IMR-90 (cell line): ENCODE measurements around the gene CIITA. TPM values are rescaled to one million over a fixed set of nuclear protein-coding genes. Genes with fewer than 3 reads are reported as not detected.

Experiments
- ATAC-seq: fragments of 200-7000 bp; cut with Tn5 transposase; 2 replicates; pipeline ENCODE4 v1.9.1; 2020; ENCODE audit warnings: low read depth, mild to moderate bottlenecking, moderate library complexity
- BruUV-seq: library from RNA; stranded (reverse); fragments of 400-500 nt; replicated peaks from 2 replicates; lab custom pipeline; 2021; lab: Mats Ljungman, UMichigan
- CTCF ChIA-PET: fragments of 300-600 bp; formaldehyde crosslinking; extraction: SDS; loops from one replicate; lab custom pipeline; 2021; ENCODE audit warnings: antibody characterized with exemption; lab: Yijun Ruan, JAX
- POLR2A ChIA-PET: fragments of 300-600 bp; sonication (Branson Sonifier 250); formaldehyde crosslinking; loops from one replicate; lab custom pipeline; 2022; ENCODE audit warnings: antibody characterized with exemption; ENCODE audit not compliant: unreplicated experiment; lab: Charles Lee
- DNase-seq: peaks from one replicate; pipeline ENCODE4 v3.0.0; 2013
- H2AFZ ChIP-seq: replicated peaks from 2 replicates; pipeline ENCODE3; 2013; ENCODE audit warnings: low read length, mild to moderate bottlenecking; ENCODE audit not compliant: poor library complexity
- H2AK5ac ChIP-seq: 2 replicates; pipeline ENCODE4 v1.6.1; 2013; ENCODE audit warnings: low read depth, low read length, inconsistent platforms
- H2AK9ac ChIP-seq: replicated peaks from 2 replicates; pipeline ENCODE3; 2013; ENCODE audit warnings: mild to moderate bottlenecking, low read depth, low read length, moderate library complexity; ENCODE audit not compliant: poor library complexity
- H2BK120ac ChIP-seq: 2 replicates; pipeline ENCODE4 v1.6.1; 2013; ENCODE audit warnings: low read depth, low read length, inconsistent platforms
- H2BK15ac ChIP-seq: 3 replicates; pipeline ENCODE4 v1.6.1; 2013; ENCODE audit warnings: low read depth, low read length, inconsistent platforms
- H2BK20ac ChIP-seq: 2 replicates; pipeline ENCODE4 v1.6.1; 2013; ENCODE audit warnings: low read depth, mild to moderate bottlenecking, inconsistent platforms, low read length, moderate library complexity
- H2BK5ac ChIP-seq: 2 replicates; pipeline ENCODE4 v1.6.1; 2013; ENCODE audit warnings: mild to moderate bottlenecking, low read depth, low read length, inconsistent platforms; ENCODE audit not compliant: poor library complexity, severe bottlenecking
- H3K14ac ChIP-seq: replicated peaks from 2 replicates; pipeline ENCODE4 v1.6.1; 2013; ENCODE audit warnings: low read depth, low read length, inconsistent platforms
- H3K18ac ChIP-seq: 2 replicates; pipeline ENCODE4 v1.6.1; 2013; ENCODE audit warnings: low read depth, low read length, control low read depth
- H3K23ac ChIP-seq: 2 replicates; pipeline ENCODE4 v1.6.1; 2013; ENCODE audit warnings: low read depth, low read length, inconsistent platforms
- H3K27ac ChIP-seq: 2 replicates; pipeline ENCODE4 v1.5.1; 2013; ENCODE audit warnings: mild to moderate bottlenecking, control low read depth, low read length; ENCODE audit not compliant: insufficient read depth
- H3K27me3 ChIP-seq: 2 replicates; pipeline ENCODE4 v1.6.1; 2013; ENCODE audit warnings: low read length; ENCODE audit not compliant: control insufficient read depth, insufficient read depth
- H3K36me3 ChIP-seq: 2 replicates; pipeline ENCODE4 v1.6.1; 2013; ENCODE audit warnings: low read length, mixed read lengths; ENCODE audit not compliant: control insufficient read depth, insufficient read depth
- H3K4ac ChIP-seq: 2 replicates; pipeline ENCODE4 v1.6.1; 2013; ENCODE audit warnings: low read depth, low read length, inconsistent platforms
- H3K4me1 ChIP-seq: 2 replicates; pipeline ENCODE4 v1.6.1; 2013; ENCODE audit warnings: low read length, mixed read lengths; ENCODE audit not compliant: control insufficient read depth, insufficient read depth
- H3K4me2 ChIP-seq: 2 replicates; pipeline ENCODE4 v1.6.1; 2013; ENCODE audit warnings: low read depth, mild to moderate bottlenecking, control low read depth, low read length, moderate library complexity
- H3K4me3 ChIP-seq: 2 replicates; pipeline ENCODE4 v1.5.1; 2013; ENCODE audit warnings: low read depth, mild to moderate bottlenecking, control low read depth, low read length, moderate library complexity; ENCODE audit not compliant: insufficient read depth
- H3K56ac ChIP-seq: 2 replicates; pipeline ENCODE4 v1.6.1; 2013; ENCODE audit warnings: low read length, inconsistent platforms; ENCODE audit not compliant: insufficient read depth; ENCODE audit errors: extremely low read depth
- H3K79me1 ChIP-seq, 2 experiments: 2 replicates each; pipeline ENCODE4 v1.6.1; 2013; ENCODE audit warnings: low read length in 2 of 2, inconsistent platforms in 1 of 2, low read depth in 1 of 2
- H3K9ac ChIP-seq: 2 replicates; pipeline ENCODE4 v1.6.1; 2013; ENCODE audit warnings: low read depth, low read length, control low read depth
- H3K9me1 ChIP-seq: 2 replicates; pipeline ENCODE4 v1.6.1; 2013; ENCODE audit warnings: low read length, inconsistent platforms; ENCODE audit not compliant: insufficient read depth
- H3K9me3 ChIP-seq: 2 replicates; pipeline ENCODE4 v1.6.1; 2013; ENCODE audit warnings: low read length; ENCODE audit not compliant: control insufficient read depth, insufficient read depth
- H4K20me1 ChIP-seq: 2 replicates; pipeline ENCODE4 v1.6.1; 2013; ENCODE audit warnings: low read length, inconsistent platforms; ENCODE audit not compliant: insufficient read depth
- H4K5ac ChIP-seq: 2 replicates; pipeline ENCODE4 v1.6.1; 2013; ENCODE audit warnings: mild to moderate bottlenecking, low read depth, low read length, control low read depth
- H4K8ac ChIP-seq, 2 experiments: 2 replicates each; pipeline ENCODE4 v1.6.1; 2013; ENCODE audit warnings: low read depth in 2 of 2, low read length in 2 of 2, control low read depth in 1 of 2, inconsistent platforms in 1 of 2
- H4K91ac ChIP-seq: 2 replicates; pipeline ENCODE4 v1.6.1; 2013; ENCODE audit warnings: low read depth, low read length, inconsistent platforms; ENCODE audit not compliant: insufficient read depth
- BHLHE40 ChIP-seq: fragments of 150-350 bp; IDR thresholded peaks from 2 replicates; pipeline ENCODE4 v1.6.1; 2016; ENCODE audit warnings: mild to moderate bottlenecking, low read depth, low read length
- CEBPB ChIP-seq: IDR thresholded peaks from 2 replicates; pipeline ENCODE4 v1.6.1; 2012; ENCODE audit warnings: low read depth, low read length, improper control_type of control experiment
- CHD1 ChIP-seq: IDR thresholded peaks from 2 replicates; pipeline ENCODE4 v1.6.1; 2012; ENCODE audit warnings: low read depth, low read length, improper control_type of control experiment
- ELK1 ChIP-seq: fragments of 150-350 bp; IDR thresholded peaks from 2 replicates; pipeline ENCODE4 v1.6.1; 2016; ENCODE audit warnings: low read depth, mild to moderate bottlenecking, low read length, moderate library complexity, borderline replicate concordance
- FOS ChIP-seq: fragments of 150-350 bp; IDR thresholded peaks from 2 replicates; pipeline ENCODE4 v1.6.1; 2016; ENCODE audit warnings: low read depth, low read length
- MAFK ChIP-seq: IDR thresholded peaks from 2 replicates; pipeline ENCODE4 v1.6.1; 2012; ENCODE audit warnings: low read depth, low read length, improper control_type of control experiment
- MAZ ChIP-seq: IDR thresholded peaks from 2 replicates; pipeline ENCODE4 v1.6.1; 2012; ENCODE audit warnings: low read depth, mild to moderate bottlenecking, low read length, improper control_type of control experiment, moderate library complexity, borderline replicate concordance
- MXI1 ChIP-seq: IDR thresholded peaks from 2 replicates; pipeline ENCODE4 v1.6.1; 2012; ENCODE audit warnings: low read depth, mild to moderate bottlenecking, low read length, moderate library complexity, borderline replicate concordance
- NFE2L2 ChIP-seq: fragments of 150-350 bp; IDR thresholded peaks from 2 replicates; pipeline ENCODE4 v1.6.1; 2016; ENCODE audit warnings: low read depth, mild to moderate bottlenecking, low read length
- POLR2A ChIP-seq: IDR thresholded peaks from 2 replicates; pipeline ENCODE4 v1.6.1; 2012; ENCODE audit warnings: mild to moderate bottlenecking, low read depth, low read length
- RCOR1 ChIP-seq: IDR thresholded peaks from 2 replicates; pipeline ENCODE4 v1.6.1; 2012; ENCODE audit warnings: mild to moderate bottlenecking, low read length, improper control_type of control experiment; ENCODE audit not compliant: insufficient replicate concordance
- RFX5 ChIP-seq: IDR thresholded peaks from 2 replicates; pipeline ENCODE4 v1.8.0; 2012; ENCODE audit warnings: low read depth, mild to moderate bottlenecking, low read length, moderate library complexity
- SMC3 ChIP-seq: fragments of 150-350 bp; IDR thresholded peaks from 2 replicates; pipeline ENCODE4 v1.6.1; 2016; ENCODE audit warnings: low read depth, mild to moderate bottlenecking, antibody characterized with exemption, low read length, moderate library complexity
- USF2 ChIP-seq: fragments of 150-350 bp; IDR thresholded peaks from 2 replicates; pipeline ENCODE4 v1.6.1; 2017; ENCODE audit warnings: mild to moderate bottlenecking, antibody characterized with exemption, low read length, low read depth
- WGBS, 2 experiments: methylation state at CpG; one replicate each; pipeline versions ENCODE4 v1.1.5 to v1.1.7; 2013; ENCODE audit warnings: missing lambda C conversion rate in 2 of 2; ENCODE audit not compliant: insufficient read length in 1 of 2; ENCODE audit errors: extremely low coverage in 2 of 2; 5-methylcytosine and 5-hydroxymethylcytosine counted together
- dilution Hi-C: fragments of 300-500 bp; cut with HindIII; formaldehyde crosslinking; loops from one replicate; pipeline ENCODE4 v1.14.3; 2018; ENCODE audit warnings: low sequenced_read_pairs; ENCODE audit not compliant: unreplicated experiment
- in situ Hi-C: fragments of 300-500 bp; cut with MboI; formaldehyde crosslinking; loops from 3 replicates; pipeline ENCODE4 v1.14.3; 2019; ENCODE audit warnings: low sequenced_read_pairs, inconsistent platforms, mixed read lengths
- intact Hi-C: fragments of 100-400 bp; cut with micrococcal nuclease; formaldehyde crosslinking; loops from 2 replicates; pipeline ENCODE4 v1.10.0; 2022
- polyA plus RNA-seq, 3 experiments: library from polyadenylated mRNA; depleted of rRNA; stranded (reverse); fragments of >200 nt; gene quantifications; 2 replicates each; pipeline ENCODE4 v1.2.3, GENCODE V29; 2012; ENCODE audit warnings: low replicate concordance in 1 of 3
- total RNA-seq: library from RNA; depleted of rRNA; stranded (reverse); fragments of >200 nt; gene quantifications from 2 replicates; pipeline ENCODE4 v1.2.3, GENCODE V29; 2012

The CIITA gene
- total and polyA plus RNA-seq, 2 of the 4 experiments (the other 2 are of a cell fraction): 0.10 TPM; not detected in 1

GRCh38 chr16:10982465-10983150 is 105.6 kb downstream of the CIITA start (continued):
- TF ChIP-seq FOS: no peak

- in situ Hi-C loops (loop anchor here (10.0 kb wide), 1 partner anchor 112 kb away; no protein-coding TSS in a partner anchor), intact Hi-C loops (no loop called here), dilution Hi-C loops (no loop called here)
- no peaks in the 10 kb centered on the region for H3K27me3 ChIP-seq
- no peak overlapping the region for H2AK9ac ChIP-seq
- no peak overlapping the region for H3K56ac ChIP-seq
- 90% methylated on average over 6 of the region's 8 CpGs; no CpG with 5 or more reads in 1 of the 2 experiments for WGBS, 2 experiments
- peak overlapping the region; percentile 67 for H2BK120ac ChIP-seq
- POLR2A ChIA-PET: no interaction called here
- H3K79me1 ChIP-seq: peaks cover 6 to 21% of the 10 kb centered on the region in 2 experiments; a peak in 1 of 4 replicates
- H3K4me2 ChIP-seq: no peak overlapping the region
- peak overlapping the region; percentile 85; the same call in 1 of the 2 replicates for H4K5ac ChIP-seq
- peaks cover 11% of the 10 kb centered on the region for H3K36me3 ChIP-seq
- H2BK20ac ChIP-seq: peak overlapping the region; percentile 34
- H4K8ac ChIP-seq: peak overlapping the region in 1 of 2 experiments; percentile 28; a peak in 2 of 4 replicates
- CTCF ChIA-PET: interaction anchor here (2.0 to 2.5 kb wide), 2 partner anchors 19 to 273 kb away, joined by 5 to 14 read pairs; partner anchors contain the start of gene SOCS1
- peak overlapping the region; percentile 85 for H2AK5ac ChIP-seq
- DNase-seq (no peak), ATAC-seq (no peak)
- peak overlapping the region; percentile 67 for H4K91ac ChIP-seq
- H3K27ac ChIP-seq: peak overlapping the region; percentile 87; the same call in 1 of the 2 replicates
- peak overlapping the region; percentile 74; the same call in 1 of the 2 replicates for H3K14ac ChIP-seq
- peaks cover 17% of the 10 kb centered on the region for H3K4me1 ChIP-seq
- H3K9ac ChIP-seq: no peak overlapping the region
- H3K4me3 ChIP-seq: no peak overlapping the region
- H3K23ac ChIP-seq: 0 out of 2 replicates have a peak overlapping the region, but pooled peaks have one; percentile 11
- peak overlapping the region; percentile 1; the same call in 2 of the 3 replicates for H2BK15ac ChIP-seq
- no peaks in the 10 kb centered on the region for H3K9me3 ChIP-seq
- H4K20me1 ChIP-seq: no peaks in the 10 kb centered on the region
- H2BK5ac ChIP-seq: no peak overlapping the region
- peak overlapping the region; percentile 66 for H3K18ac ChIP-seq
- H3K9me1 ChIP-seq: peaks cover 26% of the 10 kb centered on the region
- no peak overlapping the region for H2AFZ ChIP-seq
- BruUV-seq: no TSS peak
- peak overlapping the region; percentile 89 for H3K4ac ChIP-seq
- no peak for TF ChIP-seq CHD1
- TF ChIP-seq USF2: no peak
- TF ChIP-seq BHLHE40: no peak
- no peak for TF ChIP-seq SMC3
- no peak for TF ChIP-seq RCOR1
- TF ChIP-seq NFE2L2: no peak
- TF ChIP-seq MXI1: no peak
- TF ChIP-seq ELK1: no peak
- no peak for TF ChIP-seq CEBPB
- no peak for TF ChIP-seq MAFK
- TF ChIP-seq POLR2A: no peak
- TF ChIP-seq MAZ: no peak
- TF ChIP-seq RFX5: no peak
Measured at GRCh38 chr16:10983159-10983558, 106.2 kb downstream of the CIITA start.
